ENCODE results near the gene B9D1.

Gene B9D1

GRCh38 chr17:19345486-19346350 lies 16.8 kb downstream of the B9D1 start:
- H3K4me3 Mint-ChIP-seq, result no peak overlapping the region
- no peak for DNase-seq
- H3K27me3 Mint-ChIP-seq, result peaks cover 12% of the 10 kb centered on the region
- no peaks in the 10 kb centered on the region for H3K36me3 Mint-ChIP-seq (ENCODE audit: low read depth)
- no peaks in the 10 kb centered on the region for H3K9me3 Mint-ChIP-seq
- H3K27ac Mint-ChIP-seq, result no peak overlapping the region
- H3K4me1 Mint-ChIP-seq, result peaks cover 9% of the 10 kb centered on the region
- no peak for ATAC-seq

DNA sequence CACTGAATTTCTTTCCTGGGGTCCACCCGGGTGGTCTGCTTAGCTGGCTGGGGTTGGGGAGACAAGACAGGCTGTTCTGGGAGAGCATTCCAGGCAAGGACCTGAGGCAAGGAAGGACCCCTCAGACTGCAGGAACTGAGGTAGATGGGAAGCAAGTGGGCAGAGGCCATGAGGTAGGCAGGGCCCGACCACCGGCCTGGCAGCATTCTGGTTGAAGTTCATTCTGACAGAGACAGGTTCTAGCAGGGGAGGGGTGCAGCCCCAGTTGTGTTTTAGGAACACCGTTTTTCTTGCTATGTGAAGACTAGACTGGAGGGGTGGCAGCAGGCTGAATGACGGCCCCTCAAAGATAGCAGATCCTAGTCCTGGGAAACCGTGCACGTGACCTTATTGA lies 17.5 kb downstream of the B9D1 start:
- Mint-ChIP-seq H3K27ac (no peak overlapping the region), H3K4me1 (peaks cover 9% of the 10 kb centered on the region), H3K36me3 (ENCODE audit: low read depth) (no peaks in the 10 kb centered on the region), H3K4me3 (no peak overlapping the region), H3K27me3 (peaks cover 13% of the 10 kb centered on the region), H3K9me3 (no peaks in the 10 kb centered on the region)
- ATAC-seq (no peak), DNase-seq (no peak)

- H3K27ac Mint-ChIP-seq, result no peak overlapping the region
Observed at GRCh38 chr17:19344311-19345066, 18.0 kb downstream of the B9D1 start.

GRCh38 chr17:19343671-19344151 lies 18.8 kb downstream of the B9D1 start:
- no peaks in the 10 kb centered on the region for H3K36me3 Mint-ChIP-seq (ENCODE audit: low read depth)
- H3K4me1 Mint-ChIP-seq, result peaks cover 9% of the 10 kb centered on the region
- ATAC-seq (no peak), DNase-seq (no peak)
- H3K9me3 Mint-ChIP-seq, result no peaks in the 10 kb centered on the region
- H3K4me3 Mint-ChIP-seq, result no peak overlapping the region
- H3K27ac Mint-ChIP-seq, result no peak overlapping the region
- peaks cover 15% of the 10 kb centered on the region for H3K27me3 Mint-ChIP-seq

More at GRCh38 chr17:19344311-19345066, 18.0 kb downstream of the B9D1 start:
- no peaks in the 10 kb centered on the region for H3K9me3 Mint-ChIP-seq
- no peak overlapping the region for H3K4me3 Mint-ChIP-seq
- ATAC-seq (no peak), DNase-seq (no peak)
- H3K4me1 Mint-ChIP-seq, result peaks cover 9% of the 10 kb centered on the region
- H3K36me3 Mint-ChIP-seq (ENCODE audit: low read depth), result no peaks in the 10 kb centered on the region
- peaks cover 15% of the 10 kb centered on the region for H3K27me3 Mint-ChIP-seq

- no peak for DNase-seq
- H3K9me3 Mint-ChIP-seq, result no peaks in the 10 kb centered on the region
- H3K4me1 Mint-ChIP-seq, result peaks cover 9% of the 10 kb centered on the region
- no peak overlapping the region for H3K4me3 Mint-ChIP-seq
- peaks cover 15% of the 10 kb centered on the region for H3K27me3 Mint-ChIP-seq
- no peak overlapping the region for H3K27ac Mint-ChIP-seq
- ATAC-seq, result no peak
- no peaks in the 10 kb centered on the region for H3K36me3 Mint-ChIP-seq (ENCODE audit: low read depth)
Observed at GRCh38 chr17:19343256-19343630, 19.3 kb downstream of the B9D1 start.

DNA sequence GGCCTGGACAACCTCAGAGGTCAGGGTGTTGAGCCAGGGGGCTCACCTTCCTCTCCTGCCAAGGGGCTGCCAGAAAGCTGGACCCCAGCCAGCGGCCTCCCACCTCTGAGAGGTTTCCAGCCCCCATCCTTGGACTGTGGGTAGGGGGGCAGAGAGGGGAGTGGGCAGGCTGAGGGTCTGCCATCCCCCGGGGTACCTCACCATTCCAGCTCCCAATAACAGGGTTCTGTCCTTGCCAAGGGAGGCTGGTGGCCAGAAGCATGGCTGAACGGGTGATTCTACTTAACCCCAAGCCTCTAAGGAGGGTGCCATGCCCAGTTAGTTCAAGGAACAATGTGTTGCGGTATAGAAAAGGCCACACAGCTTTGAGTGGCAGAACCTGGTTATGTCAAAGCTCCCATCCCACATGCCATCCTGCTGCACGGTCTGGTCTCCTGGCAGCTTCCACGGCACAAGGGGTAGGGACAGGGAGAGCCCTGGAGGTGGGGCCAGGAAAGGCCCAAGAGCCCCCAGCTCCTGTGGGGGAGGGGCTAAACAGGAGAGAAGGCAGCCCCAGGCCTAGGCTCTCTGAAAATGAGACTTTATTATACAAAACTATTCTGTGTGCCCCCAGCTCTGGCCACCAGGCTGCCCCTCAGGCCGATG lies 19.8 kb downstream of the B9D1 start:
- no peak overlapping the region for H3K27ac Mint-ChIP-seq
- ATAC-seq, result no peak
- no peak overlapping the region for H3K4me3 Mint-ChIP-seq
- H3K9me3 Mint-ChIP-seq, result no peaks in the 10 kb centered on the region
- DNase-seq, result no peak
- no peaks in the 10 kb centered on the region for H3K36me3 Mint-ChIP-seq (ENCODE audit: low read depth)
- peaks cover 15% of the 10 kb centered on the region for H3K27me3 Mint-ChIP-seq
- peaks cover 9% of the 10 kb centered on the region for H3K4me1 Mint-ChIP-seq

- Mint-ChIP-seq H3K4me1 (peaks cover 8% of the 10 kb centered on the region), H3K27me3 (peaks cover 21% of the 10 kb centered on the region), H3K27ac (no peak overlapping the region), H3K4me3 (no peak overlapping the region), H3K9me3 (no peaks in the 10 kb centered on the region), H3K36me3 (ENCODE audit: low read depth) (no peaks in the 10 kb centered on the region)
- ATAC-seq (no peak), DNase-seq (no peak)
Observed at GRCh38 chr17:19341641-19342610, 20.6 kb downstream of the B9D1 start.

- H3K4me1 Mint-ChIP-seq, result peaks cover 5% of the 10 kb centered on the region
- no peak overlapping the region for H3K27ac Mint-ChIP-seq
- H3K9me3 Mint-ChIP-seq, result no peaks in the 10 kb centered on the region
- H3K27me3 Mint-ChIP-seq, result peaks cover 21% of the 10 kb centered on the region
- no peak overlapping the region for H3K4me3 Mint-ChIP-seq
- DNase-seq, result no peak
- no peak for ATAC-seq
- H3K36me3 Mint-ChIP-seq (ENCODE audit: low read depth), result no peaks in the 10 kb centered on the region
Observed at GRCh38 chr17:19341211-19341631, 21.3 kb downstream of the B9D1 start.

GRCh38 chr17:19339341-19339815 lies 23.1 kb downstream of the B9D1 start:
- H3K4me3 Mint-ChIP-seq, result no peak overlapping the region
- DNase-seq (no peak), ATAC-seq (no peak)
- no peaks in the 10 kb centered on the region for H3K9me3 Mint-ChIP-seq
- H3K27ac Mint-ChIP-seq, result no peak overlapping the region
- no peaks in the 10 kb centered on the region for H3K36me3 Mint-ChIP-seq (ENCODE audit: low read depth)
- H3K27me3 Mint-ChIP-seq, result peaks cover 26% of the 10 kb centered on the region
- peaks cover 5% of the 10 kb centered on the region for H3K4me1 Mint-ChIP-seq

DNA sequence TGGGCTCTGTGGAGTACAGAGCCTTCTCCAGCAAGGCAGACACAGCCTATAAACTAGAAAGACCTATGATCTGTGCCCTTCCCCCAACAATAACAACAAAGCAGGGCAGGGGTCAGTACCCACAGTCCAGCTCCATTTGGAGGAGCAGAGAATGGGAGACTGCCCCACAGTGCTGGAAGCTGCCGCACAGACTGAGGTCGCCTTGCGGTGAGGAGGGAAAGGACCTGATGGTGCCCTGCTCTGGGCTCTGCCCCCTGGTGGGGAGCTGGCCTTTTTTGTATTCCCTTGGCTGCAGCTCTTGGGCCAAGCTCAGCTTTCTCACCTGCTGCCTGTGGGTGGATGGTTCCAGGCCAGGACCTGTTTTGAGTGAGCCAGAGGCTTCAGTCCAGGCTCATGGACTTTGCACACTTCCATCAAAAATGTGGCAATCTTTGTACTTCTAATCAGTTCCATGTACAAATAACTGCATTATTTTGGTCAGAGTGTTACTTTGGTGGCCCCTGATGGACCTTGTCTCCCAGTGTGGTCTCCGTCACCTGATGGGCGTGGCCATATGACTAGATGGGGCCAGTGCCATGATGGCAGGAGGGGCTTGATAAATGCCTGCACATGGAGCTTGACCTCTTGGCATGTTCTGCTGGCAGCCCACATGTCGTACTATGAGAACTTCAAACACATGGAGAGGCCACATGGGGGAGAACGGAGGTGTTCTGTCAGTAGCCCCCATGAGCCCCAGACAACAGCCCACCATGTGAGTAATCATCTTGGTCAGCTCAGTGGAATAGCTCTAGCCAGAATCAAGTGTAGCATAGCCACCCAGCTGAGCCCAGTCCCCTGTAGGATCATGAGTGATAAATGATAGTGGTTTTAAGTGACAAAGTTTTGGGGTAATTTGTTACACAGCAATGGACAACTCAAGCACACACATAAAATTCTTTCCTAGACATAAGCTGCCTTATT lies 24.2 kb downstream of the B9D1 start:
- Mint-ChIP-seq H3K36me3 (ENCODE audit: low read depth) (no peaks in the 10 kb centered on the region), H3K4me3 (no peak overlapping the region), H3K27ac (no peak overlapping the region), H3K27me3 (peaks cover 26% of the 10 kb centered on the region), H3K9me3 (no peaks in the 10 kb centered on the region), H3K4me1 (peaks cover 5% of the 10 kb centered on the region)
- peak; percentile 72 for ATAC-seq
- peak; percentile 67 for DNase-seq

GRCh38 chr17:19337712-19338023 lies 24.9 kb downstream of the B9D1 start:
- peaks cover 26% of the 10 kb centered on the region for H3K27me3 Mint-ChIP-seq
- no peaks in the 10 kb centered on the region for H3K36me3 Mint-ChIP-seq (ENCODE audit: low read depth)
- DNase-seq (no peak), ATAC-seq (no peak)
- no peak overlapping the region for H3K4me3 Mint-ChIP-seq
- H3K9me3 Mint-ChIP-seq, result no peaks in the 10 kb centered on the region
- peaks cover 7% of the 10 kb centered on the region for H3K4me1 Mint-ChIP-seq
- H3K27ac Mint-ChIP-seq, result no peak overlapping the region

DNA sequence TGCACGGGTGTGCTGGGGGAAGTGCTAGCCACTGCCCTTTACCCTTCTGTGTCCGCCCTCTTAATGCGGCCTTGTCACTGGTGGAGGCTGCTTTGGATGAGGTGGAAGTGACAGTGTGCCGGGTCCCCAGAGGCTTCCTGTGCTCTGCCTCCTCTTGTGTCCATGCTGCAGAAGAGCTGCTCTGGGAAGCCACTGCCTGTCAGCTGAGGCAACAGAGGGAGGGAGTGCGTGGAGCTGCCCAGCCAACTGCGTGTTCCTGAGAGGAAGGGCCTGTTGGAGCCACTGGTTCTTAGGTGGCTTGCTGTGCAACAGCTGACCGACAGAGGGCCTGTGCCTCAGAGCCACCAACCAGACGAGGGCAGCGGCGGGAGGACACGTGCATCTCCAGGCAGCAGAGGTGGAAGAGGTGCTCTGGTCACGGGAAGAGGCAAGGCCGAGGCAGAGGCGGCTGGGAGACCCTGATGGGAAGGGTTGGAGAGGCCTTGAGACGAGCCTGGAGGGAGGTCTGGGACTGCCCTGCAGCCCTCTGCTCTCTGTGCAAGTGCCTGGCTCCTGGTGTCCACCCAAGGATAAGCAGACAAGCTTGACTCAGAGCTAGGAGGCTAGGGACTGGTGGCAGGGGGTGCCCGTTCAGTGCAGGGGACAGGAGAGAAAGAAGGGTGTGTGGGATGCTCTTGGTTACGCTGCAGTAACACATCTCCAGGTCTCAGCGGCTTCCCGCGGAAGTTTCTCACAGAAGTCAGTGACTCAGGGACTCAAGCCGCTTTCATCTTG lies 25.4 kb downstream of the B9D1 start:
- no peak for ATAC-seq
- H3K9me3 Mint-ChIP-seq, result no peaks in the 10 kb centered on the region
- H3K36me3 Mint-ChIP-seq (ENCODE audit: low read depth), result no peaks in the 10 kb centered on the region
- H3K4me1 Mint-ChIP-seq, result peaks cover 9% of the 10 kb centered on the region
- no peak overlapping the region for H3K27ac Mint-ChIP-seq
- H3K27me3 Mint-ChIP-seq, result peaks cover 26% of the 10 kb centered on the region
- DNase-seq, result no peak
- H3K4me3 Mint-ChIP-seq, result no peak overlapping the region
